Fibroblast of the aortic adventitia (primary cell): Measurements from ENCODE around the gene CR1L. TPM values are rescaled to one million over a fixed set of nuclear protein-coding genes. Genes with fewer than 3 reads are reported as not detected.
"Not testable (repeated sequence)": the region's sequence is repeated elsewhere in the genome, so short reads cannot be mapped to it uniquely, and the experiment has no call there.

ENCODE experiments used
- DNase-seq: peaks from one replicate; pipeline ENCODE4 v3.0.0-alpha.2; 2010; ENCODE audit warnings: low read depth
- H3K4me3 ChIP-seq: 2 replicates; pipeline ENCODE4 v1.5.1; 2011; ENCODE audit warnings: low read depth, mild to moderate bottlenecking, control low read depth, low read length, moderate library complexity
- CTCF ChIP-seq: IDR thresholded peaks from 2 replicates; pipeline ENCODE4 v1.5.1; 2011; ENCODE audit warnings: mild to moderate bottlenecking, low read length, control low read depth, inconsistent platforms; ENCODE audit not compliant: insufficient read depth
- total RNA-seq: library from RNA; depleted of rRNA; stranded (reverse); fragments of >200 nt; gene quantifications from 2 replicates; pipeline ENCODE4 v1.2.3, GENCODE V29; 2012; ENCODE audit warnings: low replicate concordance

CR1L gene
- total RNA-seq, 1 donor = not detected

GRCh38 chr1:207672522-207673130, 27.7 kb downstream of the CR1L start:
- DNase-seq = peak; percentile 41
- TF ChIP-seq CTCF = peak; percentile 44
- H3K4me3 ChIP-seq = no peak overlapping the region

GRCh38 chr1:207673399-207673798, 28.5 kb downstream of the CR1L start:
- no peak overlapping the region for H3K4me3 ChIP-seq
- no peak for TF ChIP-seq CTCF
- DNase-seq = no peak

GRCh38 chr1:207676153-207676552, 31.2 kb downstream of the CR1L start:
- no peak for TF ChIP-seq CTCF
- DNase-seq = no peak
- no peak overlapping the region for H3K4me3 ChIP-seq

- DNase-seq = peak; percentile 67
Measured at GRCh38 chr1:207680590-207681388, 35.9 kb downstream of the CR1L start.

GRCh38 chr1:207682872-207683434, 38.0 kb downstream of the CR1L start:
- H3K4me3 ChIP-seq, DNase-seq: not testable (repeated sequence)

More at GRCh38 chr1:207680590-207681388, 35.9 kb downstream of the CR1L start:
- H3K4me3 ChIP-seq = not testable (repeated sequence)

- not testable (repeated sequence) for H3K4me3 ChIP-seq, DNase-seq
Measured at GRCh38 chr1:207690551-207690950, 45.6 kb downstream of the CR1L start.

GRCh38 chr1:207691010-207691409, 46.1 kb downstream of the CR1L start:
- no peak for TF ChIP-seq CTCF
- no peak for DNase-seq
- H3K4me3 ChIP-seq = no peak overlapping the region

GRCh38 chr1:207691841-207692240, 46.9 kb downstream of the CR1L start:
- DNase-seq = no peak
- no peak overlapping the region for H3K4me3 ChIP-seq
- TF ChIP-seq CTCF = no peak

GRCh38 chr1:207692291-207692690, 47.4 kb downstream of the CR1L start:
- H3K4me3 ChIP-seq, DNase-seq: not testable (repeated sequence)
